GM23338 (cell line): ENCODE measurements around the gene CFDP1. TPM values are rescaled to one million over a fixed set of nuclear protein-coding genes. Genes with fewer than 3 reads are reported as not detected.

Experiments used
- ATAC-seq: fragments of 200-7000 bp; cut with Tn5 transposase; 3 replicates; pipeline ENCODE4 v1.9.1; 2020
- DNase-seq: peaks from one replicate; pipeline ENCODE4 v3.0.0-alpha.2; 2015; ENCODE audit warnings: low spot score
- H2AFZ ChIP-seq: fragments of 200-600 bp; sonication (generic); 2 replicates; pipeline ENCODE4 v1.8.0; 2016; ENCODE audit warnings: antibody characterized with exemption, mild to moderate bottlenecking, moderate library complexity
- H3F3A ChIP-seq: fragments of 200-600 bp; sonication (generic); replicated peaks from 2 replicates; pipeline ENCODE4 v1.8.0; 2017; ENCODE audit warnings: antibody characterized with exemption, mixed run types, low read depth
- H3K27ac ChIP-seq: fragments of 200-600 bp; sonication (generic); 2 replicates; pipeline ENCODE4 v1.6.1; 2016; ENCODE audit warnings: low read depth
- H3K27me3 ChIP-seq: fragments of 200-600 bp; sonication (generic); 2 replicates; pipeline ENCODE4 v1.8.0; 2016; ENCODE audit warnings: mild to moderate bottlenecking, mixed run types, moderate library complexity; ENCODE audit not compliant: insufficient read depth
- H3K36me3 ChIP-seq: fragments of 200-600 bp; sonication (generic); 2 replicates; pipeline ENCODE4 v1.8.0; 2016; ENCODE audit warnings: mild to moderate bottlenecking; ENCODE audit not compliant: insufficient read depth
- H3K4me1 ChIP-seq: fragments of 200-600 bp; sonication (generic); 2 replicates; pipeline ENCODE4 v1.8.0; 2016; ENCODE audit warnings: mild to moderate bottlenecking, moderate library complexity; ENCODE audit not compliant: insufficient read depth
- H3K4me2 ChIP-seq: fragments of 200-600 bp; sonication (generic); 2 replicates; pipeline ENCODE4 v1.7.1; 2017; ENCODE audit warnings: mixed run types
- H3K4me3 ChIP-seq: fragments of 200-600 bp; sonication (generic); 2 replicates; pipeline ENCODE4 v1.6.1; 2016; ENCODE audit warnings: mixed run types
- H3K79me2 ChIP-seq: fragments of 200-600 bp; sonication (generic); replicated peaks from 2 replicates; pipeline ENCODE4 v1.8.0; 2017; ENCODE audit warnings: mild to moderate bottlenecking; ENCODE audit not compliant: insufficient read depth
- H3K9me2 ChIP-seq: fragments of 200-600 bp; sonication (generic); 2 replicates; pipeline ENCODE4 v1.8.0; 2017; ENCODE audit not compliant: insufficient read depth
- H4K20me1 ChIP-seq: fragments of 200-600 bp; sonication (generic); replicated peaks from 2 replicates; pipeline ENCODE4 v1.8.0; 2017; ENCODE audit warnings: mild to moderate bottlenecking; ENCODE audit not compliant: insufficient read depth
- H3K27ac Mint-ChIP-seq: 2 replicates; pipeline ENCODE4 v1.8.0; 2020; ENCODE audit warnings: inconsistent platforms, mild to moderate bottlenecking, moderate library complexity, mixed read lengths
- H3K27me3 Mint-ChIP-seq: 3 replicates; pipeline ENCODE4 v1.8.0; 2022; ENCODE audit warnings: low read depth, mild to moderate bottlenecking, moderate library complexity, mixed read lengths, inconsistent platforms; ENCODE audit not compliant: insufficient read depth, poor library complexity
- H3K36me3 Mint-ChIP-seq: 3 replicates; pipeline ENCODE4 v1.8.0; 2021; ENCODE audit warnings: low read depth, mild to moderate bottlenecking, inconsistent platforms, moderate library complexity, mixed read lengths
- H3K4me1 Mint-ChIP-seq: 3 replicates; pipeline ENCODE4 v1.8.0; 2020; ENCODE audit warnings: mild to moderate bottlenecking, inconsistent platforms, mixed read lengths
- H3K4me3 Mint-ChIP-seq: 3 replicates; pipeline ENCODE4 v1.8.0; 2021; ENCODE audit warnings: moderate library complexity, mild to moderate bottlenecking, inconsistent platforms, mixed read lengths
- H3K9me3 Mint-ChIP-seq: 3 replicates; pipeline ENCODE4 v1.8.0; 2020; ENCODE audit warnings: moderate library complexity, mild to moderate bottlenecking, inconsistent platforms, mixed read lengths
- CREB1 ChIP-seq: fragments of 250-450 bp; sonication (Bioruptor Pico); IDR thresholded peaks from 2 replicates; pipeline ENCODE4 v1.5.0; 2020; ENCODE audit warnings: low read depth, mild to moderate bottlenecking, moderate library complexity
- CTCF ChIP-seq, 2 experiments: fragments of 200-600 bp in 1 of 2; sonication (generic) in 1 of 2; conservative IDR thresholded peaks; 2 replicates each; pipeline versions ENCODE4 v1.5.1 to v1.6.1; 2016 to 2017; ENCODE audit warnings: antibody characterized with exemption in 2 of 2, low read depth in 2 of 2, mild to moderate bottlenecking in 2 of 2, moderate library complexity in 1 of 2
- EZH2 ChIP-seq: fragments of 200-600 bp; sonication (generic); IDR thresholded peaks from one replicate; pipeline ENCODE4 v1.8.0; 2017; ENCODE audit warnings: antibody characterized with exemption, mild to moderate bottlenecking, low read depth; ENCODE audit not compliant: unreplicated experiment
- EZH2phosphoT487 ChIP-seq: fragments of 200-600 bp; sonication (generic); IDR thresholded peaks from one replicate; pipeline ENCODE4 v1.8.1; 2018; ENCODE audit warnings: antibody characterized with exemption; ENCODE audit not compliant: unreplicated experiment
- JUNB ChIP-seq: IDR thresholded peaks from one replicate; pipeline ENCODE4 v1.6.1; 2016; ENCODE audit warnings: antibody characterized with exemption; ENCODE audit not compliant: unreplicated experiment
- NANOG ChIP-seq: IDR thresholded peaks from 2 replicates; pipeline ENCODE4 v1.6.1; 2016; ENCODE audit warnings: antibody characterized with exemption, borderline replicate concordance
- POLR2AphosphoS5 ChIP-seq: IDR thresholded peaks from 2 replicates; pipeline ENCODE4 v1.6.1; 2016; ENCODE audit warnings: antibody characterized with exemption, low read depth
- REST ChIP-seq: IDR thresholded peaks from one replicate; pipeline ENCODE4 v1.6.1; 2018; ENCODE audit warnings: antibody characterized with exemption; ENCODE audit not compliant: unreplicated experiment
- STAT1 ChIP-seq: IDR thresholded peaks from one replicate; pipeline ENCODE4 v1.6.1; 2016; ENCODE audit warnings: antibody characterized with exemption; ENCODE audit not compliant: unreplicated experiment
- ZNF114 ChIP-seq: fragments of 250-450 bp; sonication (Bioruptor Pico); IDR thresholded peaks from 2 replicates; pipeline ENCODE4 v1.5.0; 2020; ENCODE audit warnings: mild to moderate bottlenecking, moderate library complexity
- ZNF331 ChIP-seq: fragments of 250-450 bp; sonication (Bioruptor Pico); IDR thresholded peaks from 2 replicates; pipeline ENCODE4 v1.5.0; 2020; ENCODE audit warnings: low read depth, mild to moderate bottlenecking, moderate library complexity
- ZNF462 ChIP-seq: fragments of 250-450 bp; sonication (Bioruptor Pico); IDR thresholded peaks from 2 replicates; pipeline ENCODE4 v1.5.0; 2020; ENCODE audit warnings: mild to moderate bottlenecking, moderate library complexity
- polyA plus RNA-seq: library from polyadenylated mRNA; unstranded; fragments of >200 nt; fragmentation: Nextera tagmentation; extraction: Ambion mirVana; gene quantifications from 2 replicates; pipeline ENCODE4 v1.2.1, GENCODE V29; 2016
- total RNA-seq: library from RNA; depleted of rRNA; stranded (reverse); fragments of >200 nt; shearing (Covaris generic); gene quantifications from 2 replicates; pipeline ENCODE4 v1.2.3, GENCODE V29; 2014

CFDP1 gene
- total and polyA plus RNA-seq, 2 experiments from 2014 or later, result 89.9 to 224 TPM

GRCh38 chr16:75462806-75463205 is 29.5 kb upstream of the CFDP1 start:
- no peak for ATAC-seq
- Histone ChIP-seq H3K4me2 (peak overlapping the region; percentile 97), H3K79me2 (peaks cover 59% of the 10 kb centered on the region), H3K27me3 (no peaks in the 10 kb centered on the region), H3K9me2 (no peaks in the 10 kb centered on the region), H4K20me1 (peaks cover 40% of the 10 kb centered on the region), H3K4me3 (peak overlapping the region; percentile 93), H3F3A (no peaks in the 10 kb centered on the region), H3K27ac (no peak overlapping the region), H3K36me3 (no peaks in the 10 kb centered on the region), H2AFZ (no peak overlapping the region), H3K4me1 (peaks cover 11% of the 10 kb centered on the region)
- Mint-ChIP-seq H3K4me3 (peak overlapping the region; percentile 97), H3K9me3 (no peaks in the 10 kb centered on the region), H3K4me1 (peaks cover 37% of the 10 kb centered on the region), H3K27ac (no peak overlapping the region), H3K36me3 (peaks cover 10% of the 10 kb centered on the region), H3K27me3 (peaks cover 12% of the 10 kb centered on the region)
- no peak for DNase-seq
- TF ChIP-seq ZNF114 (CRISPR knock-in tag), result no peak
- no peak for TF ChIP-seq REST
- no peak for TF ChIP-seq NANOG
- TF ChIP-seq STAT1, result no peak
- no peak for TF ChIP-seq POLR2AphosphoS5
- TF ChIP-seq ZNF331 (CRISPR knock-in tag), result no peak
- TF ChIP-seq CTCF (conservative IDR thresholded peaks at IDR 0.05; ENCODE audit: low read depth in 2 of 2), result no peak
- no peak for TF ChIP-seq JUNB
- no peak for TF ChIP-seq EZH2phosphoT487

GRCh38 chr16:75461575-75461974 is 28.3 kb upstream of the CFDP1 start:
- peaks cover 20% of the 10 kb centered on the region for H3K4me1 ChIP-seq
- Mint-ChIP-seq H3K36me3 (peaks cover 10% of the 10 kb centered on the region), H3K27ac (no peak overlapping the region), H3K4me1 (peaks cover 46% of the 10 kb centered on the region), H3K4me3 (no peak overlapping the region), H3K9me3 (no peaks in the 10 kb centered on the region), H3K27me3 (peaks cover 17% of the 10 kb centered on the region)
- H3K4me2 ChIP-seq, result no peak overlapping the region
- H4K20me1 ChIP-seq, result peaks cover 52% of the 10 kb centered on the region
- no peaks in the 10 kb centered on the region for H3K36me3 ChIP-seq
- no peak for DNase-seq
- H3F3A ChIP-seq, result no peaks in the 10 kb centered on the region
- H3K79me2 ChIP-seq, result peaks cover 72% of the 10 kb centered on the region
- no peak overlapping the region for H3K4me3 ChIP-seq
- ATAC-seq, result no peak
- H2AFZ ChIP-seq, result no peak overlapping the region
- H3K9me2 ChIP-seq, result no peaks in the 10 kb centered on the region
- no peaks in the 10 kb centered on the region for H3K27me3 ChIP-seq
- H3K27ac ChIP-seq, result no peak overlapping the region
- no peak for TF ChIP-seq CREB1 (CRISPR knock-in tag)
- no peak for TF ChIP-seq ZNF462 (CRISPR knock-in tag)
- no peak for TF ChIP-seq STAT1
- no peak for TF ChIP-seq NANOG
- TF ChIP-seq JUNB, result no peak
- TF ChIP-seq EZH2, result no peak
